GM10266 (cell line): Measurements from ENCODE around the gene MAPK1IP1L.

Experiments used
- DNase-seq: peaks from one replicate; pipeline ENCODE4 v3.0.0; 2012; ENCODE audit errors: extremely low spot score
- TF ChIP-seq, protein P1 (sequence below): IDR thresholded peaks from 2 replicates; pipeline ENCODE4 v1.5.1; 2012; ENCODE audit warnings: mild to moderate bottlenecking, low read depth; ENCODE audit not compliant: control insufficient read depth, insufficient read depth; ENCODE audit errors: missing control alignments

MAPK1IP1L gene

DNA sequence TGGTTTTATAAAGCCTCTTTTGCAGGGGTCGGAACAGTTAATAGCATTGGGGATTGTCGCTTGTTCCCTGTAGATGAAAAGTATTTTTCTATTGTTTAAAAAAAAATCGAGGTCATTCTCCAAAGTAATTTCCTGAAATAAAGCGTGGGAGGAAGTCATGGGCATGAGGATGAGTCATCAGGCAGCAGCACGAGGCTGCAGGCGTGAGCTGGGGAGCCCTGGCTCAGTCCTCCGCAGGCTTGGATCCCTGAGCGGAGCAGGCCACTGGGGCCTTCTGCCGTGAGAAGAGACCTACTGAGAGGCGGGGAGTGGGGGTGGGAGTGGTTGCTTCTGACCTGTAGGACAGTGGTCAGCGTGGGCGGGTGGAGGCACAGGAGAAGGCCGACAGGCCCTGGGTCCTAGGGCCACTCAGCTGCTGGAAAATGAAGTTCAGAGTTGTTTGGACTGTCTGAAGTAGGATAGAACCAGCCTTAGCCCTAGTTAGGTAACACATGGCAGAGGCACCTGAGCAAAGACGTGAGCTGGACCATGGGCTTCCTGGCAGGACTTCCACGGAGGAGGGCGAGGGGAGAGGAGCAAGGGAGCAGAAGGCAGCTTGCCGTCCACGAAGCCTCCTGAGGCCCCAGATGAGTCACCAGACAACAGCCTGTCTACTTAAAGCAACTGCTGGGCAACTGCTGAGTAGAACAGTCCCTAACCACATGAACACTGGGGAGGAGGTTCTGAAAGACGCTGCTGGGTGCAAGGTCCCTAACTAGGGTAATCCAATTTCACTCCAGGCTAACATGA lies 56.5 kb downstream of the MAPK1IP1L start:
- no peak for DNase-seq
- TF ChIP-seq, protein P1, sequence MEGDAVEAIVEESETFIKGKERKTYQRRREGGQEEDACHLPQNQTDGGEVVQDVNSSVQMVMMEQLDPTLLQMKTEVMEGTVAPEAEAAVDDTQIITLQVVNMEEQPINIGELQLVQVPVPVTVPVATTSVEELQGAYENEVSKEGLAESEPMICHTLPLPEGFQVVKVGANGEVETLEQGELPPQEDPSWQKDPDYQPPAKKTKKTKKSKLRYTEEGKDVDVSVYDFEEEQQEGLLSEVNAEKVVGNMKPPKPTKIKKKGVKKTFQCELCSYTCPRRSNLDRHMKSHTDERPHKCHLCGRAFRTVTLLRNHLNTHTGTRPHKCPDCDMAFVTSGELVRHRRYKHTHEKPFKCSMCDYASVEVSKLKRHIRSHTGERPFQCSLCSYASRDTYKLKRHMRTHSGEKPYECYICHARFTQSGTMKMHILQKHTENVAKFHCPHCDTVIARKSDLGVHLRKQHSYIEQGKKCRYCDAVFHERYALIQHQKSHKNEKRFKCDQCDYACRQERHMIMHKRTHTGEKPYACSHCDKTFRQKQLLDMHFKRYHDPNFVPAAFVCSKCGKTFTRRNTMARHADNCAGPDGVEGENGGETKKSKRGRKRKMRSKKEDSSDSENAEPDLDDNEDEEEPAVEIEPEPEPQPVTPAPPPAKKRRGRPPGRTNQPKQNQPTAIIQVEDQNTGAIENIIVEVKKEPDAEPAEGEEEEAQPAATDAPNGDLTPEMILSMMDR = no peak

DNA sequence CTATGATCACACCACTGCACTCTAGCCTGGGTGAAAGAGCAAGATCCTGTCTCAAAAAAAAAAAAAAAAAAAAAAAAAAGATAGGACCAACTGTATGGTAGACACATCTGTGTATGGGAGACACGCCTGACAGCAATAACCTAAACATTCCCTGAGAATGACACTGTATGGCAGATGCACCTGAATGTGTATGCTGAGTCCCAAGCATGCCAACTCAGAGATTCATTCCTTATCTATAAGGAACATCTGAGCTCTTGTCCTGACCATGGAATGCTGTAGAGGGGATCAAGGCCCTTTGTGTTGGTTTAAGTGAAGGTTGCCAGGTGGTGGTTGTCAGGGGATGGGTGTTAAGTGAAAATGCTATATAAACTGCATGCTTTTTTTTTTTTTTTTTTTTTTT lies 58.4 kb downstream of the MAPK1IP1L start:
- TF ChIP-seq, protein P1 = no peak
- no peak for DNase-seq

DNA sequence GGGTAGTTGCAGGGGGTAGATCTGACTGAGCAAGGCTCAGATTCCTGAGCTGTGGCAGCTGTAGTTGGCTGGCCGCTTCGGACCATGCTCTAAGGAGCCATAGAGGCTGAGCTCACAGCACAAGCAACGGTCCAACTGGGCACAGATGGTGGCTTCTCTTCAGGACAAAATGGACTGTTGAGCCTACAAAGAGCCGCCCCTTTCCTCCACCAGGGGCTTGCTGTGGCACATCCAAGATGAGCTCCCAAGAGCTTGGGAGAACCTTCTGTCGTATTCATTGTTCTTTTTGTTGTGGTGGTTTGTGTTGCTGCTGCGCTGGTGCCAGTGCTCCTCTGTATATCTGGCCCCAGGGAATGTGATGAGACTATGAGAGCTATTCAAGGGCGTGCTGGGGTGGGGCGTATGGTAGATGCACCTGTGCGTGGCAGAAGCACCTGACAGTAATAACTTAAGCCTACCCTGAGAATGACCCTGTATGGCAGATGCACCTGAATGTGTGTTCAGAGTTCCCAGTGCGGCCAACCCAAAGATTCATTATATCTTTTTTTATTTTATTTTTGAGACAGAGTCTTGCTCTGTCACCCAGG lies 59.8 kb downstream of the MAPK1IP1L start:
- TF ChIP-seq, protein P1 = no peak
- DNase-seq = no peak

DNA sequence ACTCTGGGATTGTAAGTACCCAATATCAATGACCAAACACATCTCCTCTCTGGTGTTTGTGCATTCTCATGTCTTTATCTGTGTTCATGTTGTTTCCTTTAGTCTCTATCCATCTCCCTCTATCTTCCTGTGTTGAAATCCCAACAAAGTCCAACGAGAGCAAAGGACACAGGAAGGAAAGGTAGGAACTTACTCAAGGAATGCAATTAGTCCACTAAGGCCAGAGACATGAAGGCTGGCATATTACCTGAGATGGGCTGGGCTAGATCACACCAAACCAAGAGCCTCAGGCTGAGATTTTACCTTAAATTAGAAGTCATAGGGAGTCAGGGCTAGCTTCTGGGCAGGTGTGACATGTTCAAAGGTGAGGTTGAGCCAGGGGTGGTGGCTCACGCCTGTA lies 63.3 kb downstream of the MAPK1IP1L start:
- TF ChIP-seq, protein P1 = no peak
- no peak for DNase-seq

DNA sequence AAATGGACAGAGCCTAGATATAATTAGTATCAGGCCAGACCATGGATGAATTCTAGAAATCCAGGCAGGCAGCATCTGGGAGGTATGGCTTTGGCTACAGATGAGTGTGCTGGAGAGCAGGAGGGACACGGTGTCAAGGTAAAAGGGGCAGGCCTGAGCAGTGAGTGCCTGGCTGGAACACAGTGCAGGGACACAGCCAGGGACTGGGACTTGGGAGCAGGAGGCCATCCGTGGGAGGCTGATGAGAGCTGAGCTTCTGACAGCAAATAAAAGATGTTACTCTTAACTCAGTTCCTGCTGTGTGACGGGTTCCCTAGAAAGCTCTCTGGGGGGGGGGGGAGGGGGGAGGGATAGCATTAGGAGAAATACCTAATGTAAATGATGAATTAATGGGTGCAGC lies 64.0 kb downstream of the MAPK1IP1L start:
- no peak for DNase-seq
- TF ChIP-seq, protein P1 = no peak

DNA sequence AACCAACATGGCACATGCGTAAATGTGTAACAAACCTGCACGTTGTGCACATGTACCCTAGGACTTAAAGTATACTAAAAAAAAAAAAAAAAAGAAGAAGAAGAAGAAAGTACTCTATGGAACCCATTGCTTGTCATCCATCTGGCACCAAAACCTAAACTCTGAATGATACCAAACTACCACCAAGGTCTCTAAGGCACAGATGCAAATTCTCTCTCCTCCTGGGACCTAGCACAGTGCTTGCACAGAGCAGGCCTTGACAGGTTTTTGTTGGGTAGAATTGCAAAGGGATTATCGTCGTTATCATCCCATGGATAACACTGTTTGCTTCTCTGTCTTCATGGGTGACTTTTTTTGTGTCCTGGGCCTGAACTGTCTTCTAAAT lies 64.4 kb downstream of the MAPK1IP1L start:
- TF ChIP-seq, protein P1 = no peak

More for the DNA sequence above, 64.4 kb downstream of the MAPK1IP1L start:
- DNase-seq = no peak
